Tibial nerve (tissue), 4 donors: ENCODE measurements around the gene DGCR6L. TPM values are rescaled to one million over a fixed set of nuclear protein-coding genes. Genes with fewer than 3 reads are reported as not detected.
"Not testable (repeated sequence)": the region's sequence is repeated elsewhere in the genome, so short reads cannot be mapped to it uniquely, and the experiment has no call there.

Experiments
- DNase-seq, 2 donors: peaks; one replicate each; pipeline ENCODE4 v3.0.0-alpha.2; 2019; ENCODE audit warnings: low spot score in 2 of 2
- H3K27ac ChIP-seq, 4 donors: fragments of 200-600 bp; sonication (generic) in 3 of 4; one replicate each; pipeline ENCODE4 v1.5.1; 2017 to 2019; ENCODE audit warnings: mild to moderate bottlenecking in 1 of 4
- H3K27me3 ChIP-seq, 2 donors: fragments of 200-600 bp; sonication (generic) in 1 of 2; one replicate each; pipeline versions ENCODE4 v1.5.1 to v1.6.0; 2017 to 2019
- H3K36me3 ChIP-seq, 3 donors: fragments of 200-600 bp; sonication (generic); one replicate each; pipeline ENCODE4 v1.5.1; 2018 to 2019
- H3K4me1 ChIP-seq, 4 donors: fragments of 200-600 bp; sonication (generic) in 3 of 4; one replicate each; pipeline ENCODE4 v1.5.1; 2017 to 2019
- H3K4me3 ChIP-seq, 4 donors: fragments of 200-600 bp; sonication (generic) in 3 of 4; one replicate each; pipeline ENCODE4 v1.5.1; 2017 to 2019; ENCODE audit warnings: mild to moderate bottlenecking in 1 of 4, moderate library complexity in 1 of 4
- H3K9me3 ChIP-seq, 4 donors: fragments of 200-600 bp; sonication (generic) in 3 of 4; one replicate each; pipeline ENCODE4 v1.5.1; 2017 to 2019
- EP300 ChIP-seq, 2 donors: sonication (generic); formaldehyde crosslinking; IDR thresholded peaks; one replicate each; pipeline ENCODE4 v1.6.1; 2017; ENCODE audit warnings: antibody characterized with exemption in 2 of 2, mild to moderate bottlenecking in 1 of 2
- POLR2A ChIP-seq, 2 donors: fragments of 450-650 bp; IDR thresholded peaks; one replicate each; pipeline ENCODE4 v1.6.1; 2017; ENCODE audit warnings: antibody characterized with exemption in 2 of 2, mild to moderate bottlenecking in 2 of 2, moderate library complexity in 2 of 2
- WGBS, 2 donors: methylation state at CpG; one replicate each; pipeline ENCODE4 v1.1.5; 2018; 5-methylcytosine and 5-hydroxymethylcytosine counted together
- total RNA-seq, 4 donors: library from RNA; depleted of rRNA; stranded (reverse); fragments of >200 nt; gene quantifications; one replicate each; pipeline ENCODE4 v1.1.0, GENCODE V29; 2016
- TF ChIP-seq, protein P1 (sequence below), 5 experiments: fragments of 200-600 bp in 3 of 5; fragments of 450-650 bp in 2 of 5; sonication (generic) in 3 of 5; IDR thresholded peaks; one replicate each; pipeline ENCODE4 v1.5.1; 2016 to 2019; ENCODE audit warnings: antibody characterized with exemption in 5 of 5, mild to moderate bottlenecking in 3 of 5, moderate library complexity in 2 of 5

The DGCR6L gene
- total RNA-seq, 4 donors from 2014 or later = 57.6 to 87.9 (median 66.8) TPM

DNA sequence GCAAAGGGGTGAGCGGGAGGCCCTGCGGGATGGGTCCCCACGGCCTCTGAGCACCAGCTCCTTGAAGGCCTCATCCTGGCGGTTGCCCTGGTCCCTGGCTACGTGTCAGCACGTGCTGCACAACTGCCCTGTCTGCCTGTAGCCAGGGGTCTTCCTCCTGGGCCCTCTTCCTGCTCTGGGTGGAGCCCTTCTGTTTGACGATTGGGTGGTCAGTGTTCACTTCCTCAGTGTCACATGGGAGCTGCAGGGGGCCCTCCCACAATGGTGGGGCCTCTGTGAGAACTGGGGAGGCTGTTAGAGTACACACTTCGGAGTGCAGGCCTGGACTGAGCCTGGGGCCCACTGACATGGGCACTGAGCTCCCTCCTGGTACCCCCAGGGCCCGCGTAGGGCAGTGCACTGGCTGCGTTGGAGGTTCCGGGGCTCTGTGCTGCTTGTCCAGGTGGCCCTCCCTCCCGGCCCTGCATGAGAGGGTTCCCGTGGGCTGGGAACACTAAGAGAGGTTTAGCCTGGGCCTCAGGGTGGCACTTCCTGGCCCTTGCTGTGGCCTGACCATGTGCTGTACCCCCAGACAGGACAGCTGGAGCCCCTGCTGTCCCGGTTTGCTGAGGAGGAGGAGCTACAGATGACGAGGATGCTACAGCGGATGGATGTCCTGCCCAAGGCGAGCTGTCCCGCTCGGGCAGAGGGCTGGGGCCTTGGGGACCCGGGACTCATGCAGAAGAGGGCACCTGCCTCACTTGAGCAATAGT lies 13.8 kb downstream of the DGCR6L start:
- WGBS, 2 donors = 60 to 62% methylated on average over 12 to 15 of the region's 21 CpGs
- no peak for DNase-seq
- H3K4me1 ChIP-seq = no peaks in the 10 kb centered on the region

DNA sequence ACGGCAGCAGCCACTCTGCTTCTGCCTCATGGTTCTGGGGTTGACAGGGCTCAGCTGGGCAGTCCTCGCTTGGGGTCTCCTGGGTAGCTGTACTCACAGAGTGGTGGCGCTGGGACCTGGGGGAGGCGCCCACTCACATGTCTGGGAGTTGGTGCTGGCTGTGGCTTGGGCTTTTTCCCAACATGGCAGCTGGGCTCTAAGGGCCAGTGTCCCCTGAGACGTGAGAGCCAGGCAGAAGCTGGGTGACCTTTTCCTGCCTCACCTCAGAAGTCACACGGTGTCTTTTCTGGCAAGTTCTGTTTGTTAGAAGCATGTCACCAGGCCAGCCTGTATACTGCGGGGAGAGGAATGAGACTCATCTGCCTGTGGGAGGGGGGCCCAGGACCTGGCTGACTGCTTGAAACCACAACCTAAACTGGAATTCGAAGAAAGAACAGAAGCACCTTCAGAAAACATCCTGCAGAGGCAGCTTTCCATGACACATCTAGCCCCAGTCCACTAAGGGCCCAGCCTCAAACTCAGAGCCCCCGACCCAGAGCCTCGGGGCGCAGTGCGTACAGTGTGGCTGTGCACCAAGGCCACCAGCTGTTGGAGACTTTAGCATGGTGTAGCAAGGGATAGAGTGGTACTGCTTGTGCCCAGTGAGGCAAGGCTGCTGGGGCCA lies 14.5 kb downstream of the DGCR6L start:
- H3K4me1 ChIP-seq, H3K4me3 ChIP-seq, H3K36me3 ChIP-seq, H3K9me3 ChIP-seq, H3K27ac ChIP-seq, DNase-seq: not testable (repeated sequence)
- peaks cover 0 to 27% of the 10 kb centered on the region in 2 donors for H3K27me3 ChIP-seq
- 76 to 93% methylated on average over 10 of the region's 12 CpGs for WGBS, 2 donors

More for the DNA sequence above, 13.8 kb downstream of the DGCR6L start:
- Histone ChIP-seq H3K36me3 (no peaks in the 10 kb centered on the region), H3K27me3 (peaks cover 0 to 21% of the 10 kb centered on the region in 2 donors), H3K9me3 (no peaks in the 10 kb centered on the region), H3K27ac (no peak overlapping the region), H3K4me3 (no peak overlapping the region)
- TF ChIP-seq POLR2A (IDR thresholded peaks at IDR 0.05) (no peak), EP300 (IDR thresholded peaks at IDR 0.05) (no peak)
- TF ChIP-seq, protein P1, sequence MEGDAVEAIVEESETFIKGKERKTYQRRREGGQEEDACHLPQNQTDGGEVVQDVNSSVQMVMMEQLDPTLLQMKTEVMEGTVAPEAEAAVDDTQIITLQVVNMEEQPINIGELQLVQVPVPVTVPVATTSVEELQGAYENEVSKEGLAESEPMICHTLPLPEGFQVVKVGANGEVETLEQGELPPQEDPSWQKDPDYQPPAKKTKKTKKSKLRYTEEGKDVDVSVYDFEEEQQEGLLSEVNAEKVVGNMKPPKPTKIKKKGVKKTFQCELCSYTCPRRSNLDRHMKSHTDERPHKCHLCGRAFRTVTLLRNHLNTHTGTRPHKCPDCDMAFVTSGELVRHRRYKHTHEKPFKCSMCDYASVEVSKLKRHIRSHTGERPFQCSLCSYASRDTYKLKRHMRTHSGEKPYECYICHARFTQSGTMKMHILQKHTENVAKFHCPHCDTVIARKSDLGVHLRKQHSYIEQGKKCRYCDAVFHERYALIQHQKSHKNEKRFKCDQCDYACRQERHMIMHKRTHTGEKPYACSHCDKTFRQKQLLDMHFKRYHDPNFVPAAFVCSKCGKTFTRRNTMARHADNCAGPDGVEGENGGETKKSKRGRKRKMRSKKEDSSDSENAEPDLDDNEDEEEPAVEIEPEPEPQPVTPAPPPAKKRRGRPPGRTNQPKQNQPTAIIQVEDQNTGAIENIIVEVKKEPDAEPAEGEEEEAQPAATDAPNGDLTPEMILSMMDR (IDR thresholded peaks at IDR 0.05) = no peak

DNA sequence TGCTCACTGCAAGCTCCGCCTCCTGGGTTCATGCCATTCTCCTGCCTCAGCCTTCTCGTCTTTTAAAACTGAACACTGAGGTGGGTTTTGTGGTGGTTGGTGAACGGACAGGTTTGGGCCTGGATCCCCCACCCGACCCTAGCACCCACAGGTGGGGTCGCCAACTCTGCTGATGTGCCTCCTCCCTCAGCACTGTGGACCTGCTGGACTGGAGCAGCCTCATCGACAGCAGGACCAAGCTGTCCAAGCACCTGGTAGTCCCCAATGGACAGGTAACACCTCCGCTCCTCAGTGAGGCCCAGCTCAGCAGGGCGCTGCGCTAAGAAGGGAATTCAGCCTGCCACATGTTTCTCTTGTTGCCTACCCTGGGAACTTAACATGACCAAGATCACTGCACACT lies 15.2 kb downstream of the DGCR6L start:
- Histone ChIP-seq H3K9me3 (no peaks in the 10 kb centered on the region), H3K4me3 (no peak overlapping the region), H3K36me3 (no peaks in the 10 kb centered on the region), H3K27me3 (peaks cover 0 to 30% of the 10 kb centered on the region in 2 donors), H3K4me1 (peaks cover 0 to 6% (median 3%) of the 10 kb centered on the region in 4 donors), H3K27ac (no peak overlapping the region)
- 83 to 90% methylated on average over 6 to 8 of the region's 9 CpGs for WGBS, 2 donors
- DNase-seq = no peak
- TF ChIP-seq POLR2A (IDR thresholded peaks at IDR 0.05) = no peak
- TF ChIP-seq EP300 (IDR thresholded peaks at IDR 0.05) = no peak
- TF ChIP-seq, protein P1 (IDR thresholded peaks at IDR 0.05) = no peak

DNA sequence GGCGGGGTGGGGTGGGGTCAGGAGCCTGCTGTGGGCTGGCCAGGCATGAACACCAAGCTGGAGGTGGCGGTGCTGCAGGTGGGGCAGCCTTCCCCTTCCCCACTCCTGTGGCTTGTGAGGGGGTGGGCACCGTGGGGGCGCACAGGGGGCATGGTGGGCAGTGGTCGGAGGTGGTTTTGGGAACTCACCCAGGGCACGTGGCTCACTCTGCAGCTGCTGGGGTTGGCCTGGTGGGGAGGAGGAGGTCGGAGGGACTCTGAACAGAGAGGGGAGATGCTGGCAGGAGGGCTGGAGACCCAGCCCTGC lies 16.7 kb downstream of the DGCR6L start:
- Histone ChIP-seq H3K4me1 (peaks cover 0 to 19% (median 3%) of the 10 kb centered on the region in 4 donors), H3K27me3 (peaks cover 0 to 32% of the 10 kb centered on the region in 2 donors)
- WGBS, 2 donors = 54 to 66% methylated on average over 5 to 7 of the region's 7 CpGs
- not testable (repeated sequence) for H3K4me3 ChIP-seq, H3K9me3 ChIP-seq, H3K27ac ChIP-seq, DNase-seq, H3K36me3 ChIP-seq

DNA sequence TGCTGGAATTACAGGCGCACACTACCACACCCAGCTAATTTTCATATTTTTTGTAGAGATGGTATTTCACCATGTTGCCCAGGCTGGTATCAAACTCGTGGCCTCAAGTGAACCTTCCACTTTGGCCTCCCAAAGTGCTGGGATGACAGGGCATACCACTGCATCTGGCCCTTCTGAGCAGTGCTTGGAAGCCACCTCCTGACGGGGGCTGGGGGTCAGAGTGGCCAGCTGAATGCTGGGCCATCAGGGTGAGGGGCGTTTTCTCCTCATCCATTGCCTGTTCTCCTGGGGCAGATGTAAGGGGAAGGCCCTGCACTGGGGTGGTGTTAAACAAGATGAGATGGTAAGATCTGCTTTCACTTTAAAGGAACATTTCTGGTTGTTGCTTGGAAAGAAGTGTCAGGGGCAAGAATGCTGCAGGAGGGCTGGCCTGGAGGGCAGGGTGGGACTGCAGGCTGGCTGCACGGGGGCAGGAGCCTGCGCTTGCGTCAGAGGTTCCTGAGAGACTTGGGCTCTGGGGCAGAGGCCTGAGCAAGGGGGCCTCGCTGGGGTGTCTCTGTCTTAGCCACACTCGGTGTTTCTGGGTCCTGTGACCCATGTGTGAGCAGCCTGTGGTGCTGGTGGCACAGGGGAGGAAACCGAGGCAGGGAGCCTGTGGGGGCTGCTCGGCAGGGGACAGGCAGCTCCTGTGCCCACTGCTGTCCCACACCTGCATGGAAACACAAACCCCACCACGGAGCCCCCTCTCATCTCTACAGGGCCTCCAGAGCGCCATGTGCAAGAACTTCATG lies 17.2 kb downstream of the DGCR6L start:
- Histone ChIP-seq H3K27me3 (peaks cover 0 to 34% of the 10 kb centered on the region in 2 donors), H3K4me3 (no peak overlapping the region)
- no peak for DNase-seq

More for the DNA sequence above, 17.2 kb downstream of the DGCR6L start:
- Histone ChIP-seq H3K27ac (no peak overlapping the region), H3K4me1 (peaks cover 0 to 19% (median 3%) of the 10 kb centered on the region in 4 donors), H3K9me3 (no peaks in the 10 kb centered on the region), H3K36me3 (no peaks in the 10 kb centered on the region)
- 79 to 80% methylated on average over 13 of the region's 13 CpGs for WGBS, 2 donors
- TF ChIP-seq, protein P1 (IDR thresholded peaks at IDR 0.05) = no peak
- TF ChIP-seq EP300 (IDR thresholded peaks at IDR 0.05) (no peak), POLR2A (IDR thresholded peaks at IDR 0.05) (no peak)
